HG03439 (cell line): ENCODE data around the gene VPS26A.

ENCODE experiments used
- ATAC-seq: cut with Tn5 transposase; IDR thresholded peaks from one replicate; pipeline ENCODE4 v1.9.1; 2021; ENCODE audit warnings: mild to moderate bottlenecking, moderate library complexity; ENCODE audit not compliant: unreplicated experiment

VPS26A gene

GRCh38 chr10:69123747-69124562 lies at the start of gene VPS26A:
Gene VPS26A, plus strand, starts transcription at chr10:69124178. Its CDS starts 100 bp downstream, at chr10:69124278.
- peak; percentile 93 for ATAC-seq

- ATAC-seq = no peak
Observed at GRCh38 chr10:69074532-69074931, 49.4 kb upstream of the VPS26A start.

GRCh38 chr10:69075431-69075830 lies 48.5 kb upstream of the VPS26A start:
- ATAC-seq = no peak

GRCh38 chr10:69078311-69078710 lies 45.7 kb upstream of the VPS26A start:
- no peak for ATAC-seq

- ATAC-seq = no peak
Observed at GRCh38 chr10:69080226-69080625, 43.8 kb upstream of the VPS26A start.

GRCh38 chr10:69086001-69086509 lies 37.9 kb upstream of the VPS26A start:
- no peak for ATAC-seq

GRCh38 chr10:69087590-69088470 lies 36.1 kb upstream of the VPS26A start, which contains the start of gene SRGN:
Gene SRGN, plus strand, starts transcription at chr10:69088103. Its CDS starts 55 bp downstream, at chr10:69088158.
- peak; percentile 49 for ATAC-seq

- ATAC-seq = no peak
Observed at GRCh38 chr10:69088471-69088769, 35.6 kb upstream of the VPS26A start.

- no peak for ATAC-seq
Observed at GRCh38 chr10:69088801-69089501, 35.0 kb upstream of the VPS26A start.

- peak; percentile 30 for ATAC-seq
Observed at GRCh38 chr10:69089638-69090599, 34.1 kb upstream of the VPS26A start.

- no peak for ATAC-seq
Observed at GRCh38 chr10:69090685-69091084, 33.3 kb upstream of the VPS26A start.

GRCh38 chr10:69091143-69091651 lies 32.8 kb upstream of the VPS26A start:
- no peak for ATAC-seq

- peak; percentile 44 for ATAC-seq
Observed at GRCh38 chr10:69092959-69093850, 30.8 kb upstream of the VPS26A start.

GRCh38 chr10:69093933-69094332 lies 30.0 kb upstream of the VPS26A start:
- no peak for ATAC-seq

- no peak for ATAC-seq
Observed at GRCh38 chr10:69096045-69096444, 27.9 kb upstream of the VPS26A start.

GRCh38 chr10:69097729-69098128 lies 26.2 kb upstream of the VPS26A start:
- ATAC-seq = no peak

- no peak for ATAC-seq
Observed at GRCh38 chr10:69100136-69100872, 23.7 kb upstream of the VPS26A start.
